HG03066 (cell line): Measurements from ENCODE around the gene RNF181.
"Not testable (repeated sequence)": the region's sequence is repeated elsewhere in the genome, so short reads cannot be mapped to it uniquely, and the experiment has no call there.

Source experiments
- ATAC-seq: cut with Tn5 transposase; IDR thresholded peaks from one replicate; pipeline ENCODE4 v1.9.1; 2021; ENCODE audit warnings: low read depth; ENCODE audit not compliant: unreplicated experiment

RNF181 gene

GRCh38 chr2:85595301-85596025, at the start of gene RNF181:
Gene RNF181 (plus strand): TSS chr2:85595745. CDS start chr2:85595764, 19 bp downstream.
- ATAC-seq: peak; percentile 99

DNA sequence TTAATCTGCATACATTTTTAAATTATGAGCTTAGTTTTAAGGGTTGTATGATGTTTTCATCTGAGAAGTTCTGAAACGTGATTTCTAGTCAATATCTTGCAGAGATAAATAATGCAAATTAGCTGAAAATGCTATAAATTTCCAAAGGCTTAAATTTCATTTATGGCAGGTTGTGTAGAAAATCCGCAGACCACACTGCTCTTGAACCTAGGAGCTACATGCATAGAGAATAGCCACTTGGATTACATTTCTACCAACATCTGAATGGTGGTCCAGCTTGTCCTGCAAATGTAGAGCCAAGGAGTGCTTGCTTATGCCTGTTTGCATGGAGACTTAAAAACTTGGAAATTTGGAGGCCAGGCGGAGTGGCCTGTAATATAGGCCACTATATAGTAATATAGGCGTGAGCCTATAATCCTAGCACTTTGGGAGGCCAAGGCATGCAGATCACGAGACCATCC, 49.7 kb upstream of the RNF181 start:
- ATAC-seq: no peak

GRCh38 chr2:85547089-85547858, 48.3 kb upstream of the RNF181 start:
- no peak for ATAC-seq

DNA sequence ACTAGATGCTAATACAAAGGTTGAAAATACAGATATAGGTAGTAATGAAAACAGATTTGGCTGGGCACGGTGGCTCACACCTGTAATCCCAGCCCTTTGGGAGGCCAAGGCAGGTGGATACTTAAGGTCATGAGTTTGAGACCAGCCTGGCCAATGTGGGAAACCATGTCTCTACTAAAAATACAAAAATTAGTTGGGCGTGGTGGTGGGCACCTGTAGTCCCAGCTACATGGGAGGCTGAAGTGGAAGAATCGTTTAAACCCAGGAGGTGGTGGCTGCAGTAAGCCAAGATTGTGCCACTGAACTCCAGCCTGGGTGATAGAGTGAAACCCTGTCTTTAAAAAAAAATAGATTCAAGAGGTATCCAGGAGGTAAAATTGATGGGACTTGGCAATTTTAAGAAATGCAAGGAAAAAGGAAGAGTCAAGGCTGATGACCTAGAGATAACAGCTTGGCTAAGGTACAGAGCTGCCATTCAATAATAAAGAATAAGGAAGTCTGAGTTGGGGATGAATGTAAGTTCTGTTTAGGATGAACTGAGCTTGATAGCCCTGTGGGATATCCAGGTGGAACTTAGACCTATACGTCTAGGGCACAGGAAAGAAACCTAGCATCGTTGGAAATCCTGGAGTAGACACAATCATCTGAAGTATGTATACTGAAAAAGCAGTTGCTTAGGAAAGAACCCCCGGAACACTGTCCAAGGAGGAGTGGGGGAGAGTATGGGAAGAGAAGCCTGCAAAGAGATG, 47.5 kb upstream of the RNF181 start:
- ATAC-seq: no peak

DNA sequence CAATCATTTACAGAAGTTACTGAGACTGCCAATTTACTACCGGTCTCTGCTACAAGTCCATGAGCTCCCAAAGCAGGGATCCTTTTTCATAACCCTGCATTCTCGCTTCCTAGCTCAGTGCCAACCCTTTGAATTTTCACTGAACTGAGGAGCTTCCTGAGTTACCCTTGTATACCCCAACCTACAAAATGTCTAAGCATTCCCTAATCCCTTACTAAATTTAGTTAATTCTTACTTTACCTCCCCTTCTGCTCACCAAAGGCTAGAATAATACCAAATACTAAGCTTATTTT, 47.0 kb upstream of the RNF181 start:
- ATAC-seq: no peak

DNA sequence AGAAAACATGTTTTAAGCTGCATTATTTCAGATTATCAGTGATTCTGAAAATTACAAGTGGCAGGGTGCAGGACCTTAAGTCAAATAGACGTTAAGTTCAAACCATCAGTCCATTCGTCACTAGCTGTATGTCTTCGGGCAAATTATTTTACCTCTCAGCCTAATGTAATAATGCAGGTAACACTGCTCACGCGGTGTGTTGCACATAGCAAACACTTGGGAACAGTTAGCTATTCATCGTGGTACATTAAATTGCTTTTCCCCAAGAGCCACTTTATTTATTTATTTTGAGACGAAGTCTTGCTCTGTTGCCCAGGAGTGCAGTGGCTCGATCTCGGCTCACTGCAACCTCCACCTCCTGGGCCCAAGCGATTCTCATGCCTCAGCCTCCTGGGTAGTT, 46.5 kb upstream of the RNF181 start:
- ATAC-seq: no peak

GRCh38 chr2:85549826-85550225, 45.7 kb upstream of the RNF181 start:
- ATAC-seq: no peak

GRCh38 chr2:85550486-85550885, 45.1 kb upstream of the RNF181 start:
- no peak for ATAC-seq

- ATAC-seq: peak; percentile 77
Measured at GRCh38 chr2:85551698-85552678, 43.6 kb upstream of the RNF181 start.

DNA sequence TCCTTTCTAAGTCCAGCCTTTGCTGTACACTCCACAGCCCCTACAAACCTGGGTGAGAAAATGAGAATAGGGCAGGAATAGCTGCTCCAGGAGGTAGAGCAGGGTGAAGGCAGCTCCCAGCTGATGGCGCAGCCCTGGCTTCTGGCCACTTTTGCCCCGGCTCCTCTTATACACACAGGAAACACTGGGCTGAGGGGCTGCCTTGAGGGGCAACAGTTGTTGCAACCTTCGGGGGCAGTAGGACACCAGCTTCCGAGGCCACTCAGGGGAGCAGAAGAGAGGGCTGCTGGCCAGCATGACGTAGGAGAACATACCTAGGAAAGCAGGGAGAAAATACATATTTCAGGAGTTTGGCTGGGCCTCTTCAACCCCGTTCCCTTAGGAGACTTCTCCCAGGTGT, 42.4 kb upstream of the RNF181 start:
- ATAC-seq: no peak

DNA sequence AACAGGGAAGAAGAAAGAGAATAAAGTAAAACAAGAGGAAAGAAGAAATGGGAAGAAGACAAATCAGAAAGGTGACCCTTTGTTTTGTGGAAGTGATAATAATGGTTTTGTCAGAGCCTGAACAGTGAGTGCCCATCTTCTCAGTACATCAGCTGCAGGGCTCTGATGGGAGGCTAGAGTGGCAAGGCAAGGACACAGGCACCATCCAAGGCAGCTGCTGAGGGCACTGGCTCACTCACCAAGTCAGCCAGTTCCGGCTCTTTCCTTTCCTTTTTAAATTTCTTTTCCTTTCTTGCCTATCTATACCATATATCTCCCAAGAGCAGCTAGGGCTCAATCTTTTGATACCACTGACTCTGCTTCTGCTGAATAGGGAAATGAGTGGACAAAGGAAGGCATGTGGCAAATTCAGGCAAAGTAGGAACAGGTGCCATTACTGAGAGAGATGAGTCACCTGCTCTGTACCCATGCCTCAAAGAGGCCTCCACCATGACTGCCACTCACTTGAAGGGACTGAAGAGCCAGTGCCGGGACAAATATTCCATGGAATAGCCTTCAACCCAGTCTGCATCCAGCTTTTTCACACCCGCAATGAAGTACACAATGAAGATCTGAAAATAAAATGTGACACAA, 40.4 kb upstream of the RNF181 start:
- ATAC-seq: no peak

DNA sequence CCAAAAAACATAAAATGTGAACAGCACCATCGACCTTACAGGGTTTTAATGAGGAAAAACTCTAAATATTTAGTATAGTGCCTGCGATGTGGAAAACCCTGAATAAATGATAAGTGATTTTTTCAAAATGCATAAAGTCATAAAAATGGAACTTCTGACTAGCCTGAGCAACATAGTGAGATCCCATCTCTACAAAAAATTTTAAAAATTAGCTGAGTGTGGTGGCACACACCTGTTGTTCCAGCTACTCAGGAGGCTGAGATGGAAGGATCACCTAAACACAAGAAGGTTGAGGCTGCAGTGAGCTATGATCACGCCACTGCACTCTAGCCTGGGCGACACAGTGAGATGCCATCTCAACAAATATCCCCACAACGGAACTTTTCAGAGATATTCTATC, 38.4 kb upstream of the RNF181 start:
- ATAC-seq: no peak

- no peak for ATAC-seq
Measured at GRCh38 chr2:85558160-85558559, 37.4 kb upstream of the RNF181 start.

DNA sequence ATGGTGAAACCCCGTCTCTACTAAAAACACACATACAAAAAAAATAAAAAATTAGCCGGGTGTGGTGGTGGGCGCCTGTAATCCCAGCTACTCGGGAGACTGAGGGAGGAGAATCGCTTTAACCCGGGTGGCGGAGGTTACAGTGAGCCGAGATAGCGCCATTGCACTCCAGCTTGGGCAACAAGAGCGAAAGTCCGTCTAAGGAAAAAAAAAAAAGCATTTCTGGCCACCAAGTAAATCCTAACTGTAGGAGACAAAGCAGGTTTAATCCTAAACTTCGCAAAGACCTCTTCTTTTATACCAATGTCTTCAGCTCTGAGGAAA, 35.2 kb upstream of the RNF181 start:
- not testable (repeated sequence) for ATAC-seq

GRCh38 chr2:85560812-85561279, 34.7 kb upstream of the RNF181 start:
- ATAC-seq: peak; percentile 12

GRCh38 chr2:85561280-85562212, 34.0 kb upstream of the RNF181 start, which contains the start of gene GGCX:
Gene GGCX (minus strand): TSS chr2:85561493. CDS start chr2:85561428, 65 bp downstream.
- ATAC-seq: peak; percentile 86

DNA sequence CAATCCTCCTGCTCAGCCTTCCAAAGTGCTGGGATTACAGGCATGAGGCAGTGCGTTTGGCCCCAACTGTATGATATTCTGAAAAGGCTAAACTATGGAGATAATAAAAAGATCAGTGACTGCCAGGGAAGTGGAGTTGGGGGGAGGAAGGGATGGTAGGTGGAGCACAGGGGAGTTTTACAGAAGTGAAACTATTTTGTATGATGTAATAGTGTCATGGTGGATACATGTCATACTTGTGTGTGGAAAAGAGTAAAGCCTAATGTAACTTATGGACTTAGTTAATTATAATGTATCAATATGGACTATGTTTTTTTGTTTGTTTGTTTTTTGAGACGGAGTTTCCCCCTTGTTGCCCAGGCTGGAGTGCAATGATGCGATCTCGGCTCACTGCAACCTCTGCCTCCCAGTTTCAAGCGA, 31.4 kb upstream of the RNF181 start:
- ATAC-seq: no peak

DNA sequence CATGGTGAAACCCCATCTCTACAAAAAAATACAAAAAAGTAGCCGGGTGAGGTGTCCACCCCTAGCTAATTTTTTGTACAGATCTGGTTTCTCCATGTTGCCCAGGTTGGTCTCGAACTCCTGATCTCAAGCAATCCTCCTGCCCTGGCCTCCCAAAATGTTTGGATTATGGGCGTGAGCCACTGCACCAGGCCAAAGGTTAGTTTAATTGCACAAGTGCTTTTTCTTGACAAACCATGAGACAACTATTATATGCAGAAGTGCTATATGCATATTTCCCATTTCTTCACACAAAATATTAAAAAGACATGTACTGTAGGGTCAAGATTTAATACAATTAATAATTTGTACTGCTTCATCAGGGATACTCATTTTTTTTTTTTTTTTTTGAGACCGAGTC, 29.3 kb upstream of the RNF181 start:
- ATAC-seq: no peak

GRCh38 chr2:85575739-85576138, 19.8 kb upstream of the RNF181 start:
- ATAC-seq: no peak
